HEK293T (cell line): Measurements from ENCODE around the gene GNB4.

ENCODE experiments used
- BHLHE40 ChIP-seq: fragments of 450-650 bp; IDR thresholded peaks from 2 replicates; pipeline ENCODE4 v1.6.1; 2016; ENCODE audit warnings: mild to moderate bottlenecking, moderate library complexity, borderline replicate concordance
- FOXA1 ChIP-seq: fragments of 450-650 bp; IDR thresholded peaks from 2 replicates; pipeline ENCODE4 v1.6.1; 2016; ENCODE audit warnings: mild to moderate bottlenecking
- FOXK2 ChIP-seq: fragments of 450-650 bp; IDR thresholded peaks from 2 replicates; pipeline ENCODE4 v1.6.1; 2016; ENCODE audit warnings: mild to moderate bottlenecking
- NFRKB ChIP-seq: fragments of 450-650 bp; IDR thresholded peaks from 2 replicates; pipeline ENCODE4 v1.6.1; 2016; ENCODE audit warnings: mild to moderate bottlenecking, moderate library complexity
- SUZ12 ChIP-seq: fragments of 450-650 bp; IDR thresholded peaks from 2 replicates; pipeline ENCODE4 v1.6.1; 2016; ENCODE audit warnings: mild to moderate bottlenecking
- TARDBP ChIP-seq: fragments of 450-650 bp; IDR thresholded peaks from 2 replicates; pipeline ENCODE4 v1.6.1; 2016

GRCh38 chr3:179447251-179447650, 4.0 kb downstream of the GNB4 start:
- no peak for TF ChIP-seq NFRKB
- no peak for TF ChIP-seq BHLHE40
- no peak for TF ChIP-seq FOXK2
- no peak for TF ChIP-seq TARDBP
- no peak for TF ChIP-seq SUZ12
- TF ChIP-seq FOXA1, result no peak
